ENCODE data around the gene ABHD3. TPM values are rescaled to one million over a fixed set of nuclear protein-coding genes. Genes with fewer than 3 reads are reported as not detected.
"Not testable (repeated sequence)": the region's sequence is repeated elsewhere in the genome, so short reads cannot be mapped to it uniquely, and the experiment has no call there.

Gene ABHD3
- total and polyA plus RNA-seq, 3 experiments from 2014 or later = 30.0 to 31.3 (median 30.6) TPM

GRCh38 chr18:21741562-21742314 is 37.2 kb upstream of the ABHD3 start:
- Histone ChIP-seq H3K27me3 (ENCODE audit: insufficient read depth, low read length, poor library complexity, severe bottlenecking) (no peaks in the 10 kb centered on the region), H3K36me3 (ENCODE audit: insufficient read depth, low read length) (no peaks in the 10 kb centered on the region), H3K9me3 (ENCODE audit: low read length) (no peaks in the 10 kb centered on the region), H3K4me1 (ENCODE audit: insufficient read depth, low read length) (peaks cover 30% of the 10 kb centered on the region), H3K4me3 (ENCODE audit: low read length) (peak overlapping the region; percentile 72), H3K27ac (ENCODE audit: low read depth, low read length) (peak overlapping the region; percentile 41)
- Mint-ChIP-seq H3K9me3 (peaks cover 0 to 3% (median 0%) of the 10 kb centered on the region in 5 donors), H3K27ac (peak overlapping the region; percentile 52 to 88 (median 71)), H3K27me3 (peaks cover 0 to 4% of the 10 kb centered on the region in 2 donors), H3K4me1 (peaks cover 49 to 58% (median 55%) of the 10 kb centered on the region in 3 donors), H3K36me3 (peaks cover 0 to 7% (median 0%) of the 10 kb centered on the region in 3 donors), H3K4me3 (peak overlapping the region; percentile 75 to 89 (median 85))
- ChIA-PET POLR2A (interaction anchor here (0.5 to 3.7 kb wide), 7 partner anchors 38 to 216 kb away, joined by 3 to 33 read pairs (median 5); partner anchors contain the start of genes ABHD3 and ESCO1), CTCF (interaction anchor here (0.7 to 3.1 kb wide), 6 partner anchors 37 to 547 kb away, joined by 3 to 21 read pairs (median 6); partner anchors contain the start of genes ABHD3 and ESCO1)
- peak in 2 of 5 donors; percentile 24 to 58 for DNase-seq

- no peaks in the 10 kb centered on the region for H3K9me3 ChIP-seq (ENCODE audit: low read length)
- no peaks in the 10 kb centered on the region for H3K27me3 ChIP-seq (ENCODE audit: insufficient read depth, low read length, poor library complexity, severe bottlenecking)
- peaks cover 0 to 5% (median 0%) of the 10 kb centered on the region in 5 donors for H3K9me3 Mint-ChIP-seq
- CTCF ChIA-PET = interaction anchor here (1.0 to 3.1 kb wide), 3 partner anchors 15 to 141 kb away, joined by 3 to 21 read pairs (median 4); partner anchors contain the start of gene ESCO1
- H3K4me3 ChIP-seq (ENCODE audit: low read length) = peak overlapping the region; percentile 86
- peaks cover 0 to 7% (median 5%) of the 10 kb centered on the region in 3 donors for H3K36me3 Mint-ChIP-seq
- H3K4me1 Mint-ChIP-seq = peaks cover 44 to 53% (median 50%) of the 10 kb centered on the region in 3 donors
- H3K27ac Mint-ChIP-seq = no peak overlapping the region
- peak overlapping the region in 6 of 7 donors; percentile 84 to 89 (median 86) for H3K4me3 Mint-ChIP-seq
- no peaks in the 10 kb centered on the region for H3K36me3 ChIP-seq (ENCODE audit: insufficient read depth, low read length)
- peaks cover 30% of the 10 kb centered on the region for H3K4me1 ChIP-seq (ENCODE audit: insufficient read depth, low read length)
- POLR2A ChIA-PET = interaction anchor here (2.9 to 3.7 kb wide), 2 partner anchors 37 to 141 kb away, joined by 24 to 33 read pairs; partner anchors contain the start of genes ABHD3 and ESCO1
- DNase-seq = peak in 1 of 5 donors; percentile 43
- H3K27ac ChIP-seq (ENCODE audit: low read depth, low read length) = peak overlapping the region; percentile 87
- H3K27me3 Mint-ChIP-seq = peaks cover 0 to 5% of the 10 kb centered on the region in 2 donors
Observed at GRCh38 chr18:21741312-21741561, 36.7 kb upstream of the ABHD3 start.

- Histone ChIP-seq H3K27me3 (ENCODE audit: insufficient read depth, low read length, poor library complexity, severe bottlenecking) (no peaks in the 10 kb centered on the region), H3K36me3 (ENCODE audit: insufficient read depth, low read length) (no peaks in the 10 kb centered on the region), H3K4me1 (ENCODE audit: insufficient read depth, low read length) (peaks cover 30% of the 10 kb centered on the region), H3K27ac (ENCODE audit: low read depth, low read length) (peak within 1 kb of the TSS; percentile 87), H3K4me3 (ENCODE audit: low read length) (peak within 1 kb of the TSS; percentile 86), H3K9me3 (ENCODE audit: low read length) (no peaks in the 10 kb centered on the region)
- ChIA-PET POLR2A (interaction anchor here (0.6 to 3.7 kb wide), 6 partner anchors 11 to 141 kb away, joined by 3 to 33 read pairs (median 4); partner anchors contain the start of genes ABHD3 and ESCO1), CTCF (interaction anchor here (1.0 to 3.1 kb wide), 4 partner anchors 15 to 141 kb away, joined by 3 to 21 read pairs (median 4); partner anchors contain the start of genes ABHD3 and ESCO1)
- H3K36me3 Mint-ChIP-seq = peaks cover 0 to 7% (median 6%) of the 10 kb centered on the region in 3 donors
- peaks cover 0 to 7% of the 10 kb centered on the region in 2 donors for H3K27me3 Mint-ChIP-seq
- peak within 1 kb of the TSS; percentile 85 to 98 (median 96) for H3K4me3 Mint-ChIP-seq
- H3K27ac Mint-ChIP-seq = peak within 1 kb of the TSS; percentile 82 to 99 (median 96)
- peaks cover 0 to 5% (median 0%) of the 10 kb centered on the region in 5 donors for H3K9me3 Mint-ChIP-seq
- peaks cover 42 to 49% (median 46%) of the 10 kb centered on the region in 3 donors for H3K4me1 Mint-ChIP-seq
- peak; percentile 98 to 99 (median 99) for DNase-seq
Observed at GRCh38 chr18:21740538-21741311, 36.2 kb upstream of the ABHD3 start, which contains the start of gene MIB1. TSS of gene MIB1 (plus strand) at chr18:21740792. CDS start at chr18:21741584, 792 bp downstream.

DNA sequence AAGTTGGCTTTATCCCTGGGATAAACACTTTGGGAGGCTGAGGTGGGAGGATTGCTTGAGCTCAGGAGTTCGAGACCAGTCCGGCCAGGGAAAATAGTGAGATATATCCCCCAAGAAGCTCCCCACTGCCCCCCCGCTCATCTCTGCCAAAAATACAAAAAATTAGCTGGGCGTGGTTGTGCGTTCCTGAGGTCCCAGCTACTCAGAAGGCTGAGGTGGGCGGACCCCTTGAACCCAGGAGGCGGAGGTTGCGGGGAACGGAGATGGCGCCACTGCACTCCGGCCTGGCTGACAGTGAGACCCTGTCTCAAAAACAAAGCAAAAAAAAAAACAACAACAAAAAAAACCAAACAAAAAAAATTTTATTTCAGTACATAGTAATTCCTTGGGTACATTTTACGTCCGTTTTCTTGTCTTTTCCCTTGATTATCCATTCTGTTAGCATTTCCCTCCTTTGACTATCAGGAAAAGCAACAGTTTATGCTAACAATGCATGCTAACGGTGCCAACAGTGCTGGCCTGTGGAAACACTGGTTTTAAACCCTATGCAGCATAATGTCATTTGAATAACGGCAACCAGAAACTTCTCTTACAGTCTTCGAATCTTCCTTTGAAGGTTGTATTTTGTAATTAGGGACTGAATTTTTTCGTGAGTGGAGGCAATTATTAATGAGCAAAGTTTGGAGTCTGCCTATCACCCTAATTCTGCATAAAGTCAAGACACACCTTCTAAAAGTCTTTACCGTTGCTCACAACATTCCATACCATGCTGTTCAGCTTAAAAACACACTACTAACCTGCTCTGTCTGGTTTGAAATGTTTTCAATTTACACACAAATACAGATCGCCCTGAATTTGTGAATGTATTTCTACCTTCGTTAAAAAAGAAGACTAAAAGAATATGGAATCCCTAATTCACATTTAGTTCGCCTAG is 35.3 kb upstream of the ABHD3 start:
- peak overlapping the region; percentile 85 to 98 (median 96) for H3K4me3 Mint-ChIP-seq
- H3K9me3 Mint-ChIP-seq = peaks cover 0 to 5% (median 2%) of the 10 kb centered on the region in 5 donors
- H3K4me3 ChIP-seq (ENCODE audit: low read length) = peak overlapping the region; percentile 86
- H3K27ac ChIP-seq (ENCODE audit: low read depth, low read length) = peak overlapping the region; percentile 87
- ChIA-PET POLR2A (interaction anchor here (0.6 to 3.7 kb wide), 6 partner anchors 12 to 140 kb away, joined by 3 to 33 read pairs (median 4); partner anchors contain the start of genes ABHD3 and ESCO1), CTCF (interaction anchor here (0.6 to 3.1 kb wide), 4 partner anchors 16 to 140 kb away, joined by 3 to 21 read pairs (median 4); partner anchors contain the start of genes ABHD3, ESCO1 and SNRPD1)
- H3K4me1 Mint-ChIP-seq = peaks cover 37 to 42% (median 37%) of the 10 kb centered on the region in 3 donors
- peaks cover 26% of the 10 kb centered on the region for H3K4me1 ChIP-seq (ENCODE audit: insufficient read depth, low read length)
- peaks cover 1 to 7% of the 10 kb centered on the region in 2 donors for H3K27me3 Mint-ChIP-seq
- no peaks in the 10 kb centered on the region for H3K9me3 ChIP-seq (ENCODE audit: low read length)
- peak overlapping the region; percentile 83 to 99 (median 96) for H3K27ac Mint-ChIP-seq
- DNase-seq = no peak
- H3K36me3 ChIP-seq (ENCODE audit: insufficient read depth, low read length) = no peaks in the 10 kb centered on the region
- H3K27me3 ChIP-seq (ENCODE audit: insufficient read depth, low read length, poor library complexity, severe bottlenecking) = no peaks in the 10 kb centered on the region
- peaks cover 0 to 7% (median 6%) of the 10 kb centered on the region in 3 donors for H3K36me3 Mint-ChIP-seq

GRCh38 chr18:21736926-21737325 is 32.4 kb upstream of the ABHD3 start:
- H3K27ac ChIP-seq (ENCODE audit: low read depth, low read length); H3K27me3 Mint-ChIP-seq; DNase-seq; H3K4me1 ChIP-seq (ENCODE audit: insufficient read depth, low read length); H3K36me3 Mint-ChIP-seq; H3K9me3 ChIP-seq (ENCODE audit: low read length); H3K4me3 ChIP-seq (ENCODE audit: low read length); H3K27me3 ChIP-seq (ENCODE audit: insufficient read depth, low read length, poor library complexity, severe bottlenecking); H3K9me3 Mint-ChIP-seq; POLR2A ChIA-PET; H3K36me3 ChIP-seq (ENCODE audit: insufficient read depth, low read length): not testable (repeated sequence)
- CTCF ChIA-PET = interaction anchor here (0.6 kb wide), 1 partner anchor 11 kb away, joined by 5 read pairs; no protein-coding TSS in a partner anchor
- Mint-ChIP-seq H3K4me3 (peak overlapping the region in 1 of 7 donors; percentile 55), H3K27ac (peak overlapping the region in 1 of 8 donors; percentile 83), H3K4me1 (peaks cover 10 to 15% (median 13%) of the 10 kb centered on the region in 3 donors)

GRCh38 chr18:21735452-21736015 is 31.0 kb upstream of the ABHD3 start:
- no peak overlapping the region for H3K4me3 ChIP-seq (ENCODE audit: low read length)
- H3K27ac ChIP-seq (ENCODE audit: low read depth, low read length) = peak overlapping the region; percentile 64

More at GRCh38 chr18:21735452-21736015, 31.0 kb upstream of the ABHD3 start:
- Histone ChIP-seq H3K27me3 (ENCODE audit: insufficient read depth, low read length, poor library complexity, severe bottlenecking) (no peaks in the 10 kb centered on the region), H3K9me3 (ENCODE audit: low read length) (no peaks in the 10 kb centered on the region), H3K4me1 (ENCODE audit: insufficient read depth, low read length) (peaks cover 7% of the 10 kb centered on the region), H3K36me3 (ENCODE audit: insufficient read depth, low read length) (no peaks in the 10 kb centered on the region)
- H3K36me3 Mint-ChIP-seq = peaks cover under 1 to 6% (median 2%) of the 10 kb centered on the region in 3 donors
- ChIA-PET CTCF (no interaction called here), POLR2A (interaction anchor here (0.6 to 0.9 kb wide), 4 partner anchors 31 to 108 kb away, joined by 3 read pairs; no protein-coding TSS in a partner anchor)
- DNase-seq = peak; percentile 8 to 63 (median 23)
- peaks cover 8 to 11% (median 8%) of the 10 kb centered on the region in 3 donors for H3K4me1 Mint-ChIP-seq
- H3K27ac Mint-ChIP-seq = peak overlapping the region; percentile 17 to 90 (median 79)
- H3K27me3 Mint-ChIP-seq = peaks cover 4 to 12% of the 10 kb centered on the region in 2 donors
- peaks cover 0 to 5% (median 4%) of the 10 kb centered on the region in 5 donors for H3K9me3 Mint-ChIP-seq
- H3K4me3 Mint-ChIP-seq = no peak overlapping the region
